GM11168 (cell line): Measurements from ENCODE around the gene CNTN5.

Experiments used
- in situ Hi-C: fragments of 300-500 bp; cut with MboI; formaldehyde crosslinking; loops from one replicate; pipeline ENCODE4 v1.12.0; 2022; ENCODE audit warnings: low sequenced_read_pairs; ENCODE audit not compliant: unreplicated experiment

Gene CNTN5

GRCh38 chr11:99370549-99371216 is 349.9 kb downstream of the CNTN5 start:
- in situ Hi-C loops: no loop called here

- in situ Hi-C loops: no loop called here
These were observed 350.5 kb downstream of the CNTN5 start for GRCh38 chr11:99371257-99371656.

GRCh38 chr11:99376463-99376862 is 355.7 kb downstream of the CNTN5 start:
- in situ Hi-C loops: no loop called here

- in situ Hi-C loops: no loop called here
These were observed 363.0 kb downstream of the CNTN5 start for GRCh38 chr11:99383648-99384245.

GRCh38 chr11:99391245-99391644 is 370.5 kb downstream of the CNTN5 start:
- in situ Hi-C loops: no loop called here

- in situ Hi-C loops: no loop called here
These were observed 385.6 kb downstream of the CNTN5 start for GRCh38 chr11:99406345-99406744.

GRCh38 chr11:99410636-99411035 is 389.9 kb downstream of the CNTN5 start:
- in situ Hi-C loops: no loop called here

- in situ Hi-C loops: no loop called here
These were observed 398.4 kb downstream of the CNTN5 start for GRCh38 chr11:99418927-99419720.

- in situ Hi-C loops: no loop called here
These were observed 399.2 kb downstream of the CNTN5 start for GRCh38 chr11:99419991-99420390.

GRCh38 chr11:99422581-99423427 is 402.1 kb downstream of the CNTN5 start:
- in situ Hi-C loops: no loop called here

- in situ Hi-C loops: no loop called here
These were observed 402.8 kb downstream of the CNTN5 start for GRCh38 chr11:99423428-99423983.

- in situ Hi-C loops: no loop called here
These were observed 403.8 kb downstream of the CNTN5 start for GRCh38 chr11:99424313-99425084.

- in situ Hi-C loops: no loop called here
These were observed 404.8 kb downstream of the CNTN5 start for GRCh38 chr11:99425596-99425995.

GRCh38 chr11:99432677-99433076 is 411.9 kb downstream of the CNTN5 start:
- in situ Hi-C loops: no loop called here

GRCh38 chr11:99443276-99443675 is 422.5 kb downstream of the CNTN5 start:
- in situ Hi-C loops: no loop called here

- in situ Hi-C loops: no loop called here
These were observed 425.7 kb downstream of the CNTN5 start for GRCh38 chr11:99446400-99446799.

GRCh38 chr11:99449345-99449744 is 428.6 kb downstream of the CNTN5 start:
- in situ Hi-C loops: no loop called here

- in situ Hi-C loops: no loop called here
These were observed 431.3 kb downstream of the CNTN5 start for GRCh38 chr11:99452075-99452474.

- in situ Hi-C loops: no loop called here
These were observed 441.2 kb downstream of the CNTN5 start for GRCh38 chr11:99461913-99462312.
